Smooth muscle cell (in vitro differentiated cells): ENCODE measurements around the gene MCAM. TPM values are rescaled to one million over a fixed set of nuclear protein-coding genes. Genes with fewer than 3 reads are reported as not detected.
A peak's percentile ranks its signal among the peaks of the same experiment; 100 is the strongest.

Source experiments
- DNase-seq: peaks from one replicate; lab custom pipeline; 2025; ENCODE audit not compliant: unreplicated experiment; lab: John Stamatoyannopoulos, UW
- H2AFZ ChIP-seq: fragments of 200-600 bp; sonication (generic); 2 replicates; pipeline ENCODE4 v1.6.0; 2016; ENCODE audit warnings: antibody characterized with exemption, low read depth, mild to moderate bottlenecking
- H3F3A ChIP-seq: fragments of 200-600 bp; sonication (generic); 2 replicates; pipeline ENCODE4 v1.6.0; 2017; ENCODE audit warnings: antibody characterized with exemption, low read depth
- H3K27ac ChIP-seq: fragments of 200-600 bp; sonication (generic); 2 replicates; pipeline ENCODE4 v1.5.1; 2016; ENCODE audit warnings: low read depth, mild to moderate bottlenecking
- H3K27me3 ChIP-seq: fragments of 200-600 bp; sonication (generic); 2 replicates; pipeline ENCODE4 v1.6.1; 2016; ENCODE audit warnings: low read depth, mild to moderate bottlenecking
- H3K36me3 ChIP-seq: fragments of 200-600 bp; sonication (generic); 2 replicates; pipeline ENCODE4 v1.5.1; 2016; ENCODE audit warnings: low read depth
- H3K4me1 ChIP-seq: fragments of 200-600 bp; sonication (generic); 2 replicates; pipeline ENCODE4 v1.5.1; 2016; ENCODE audit warnings: low read depth
- H3K4me2 ChIP-seq: fragments of 200-600 bp; sonication (generic); 2 replicates; pipeline ENCODE4 v1.6.0; 2016; ENCODE audit warnings: mild to moderate bottlenecking
- H3K4me3 ChIP-seq: fragments of 200-600 bp; sonication (generic); 2 replicates; pipeline ENCODE4 v1.5.1; 2016; ENCODE audit warnings: mild to moderate bottlenecking
- H3K79me2 ChIP-seq: fragments of 200-600 bp; sonication (generic); 2 replicates; pipeline ENCODE4 v1.6.0; 2016; ENCODE audit warnings: low read depth, mild to moderate bottlenecking
- H3K9ac ChIP-seq: fragments of 200-600 bp; sonication (generic); 2 replicates; pipeline ENCODE4 v1.6.0; 2016; ENCODE audit warnings: low read depth
- H3K9me3 ChIP-seq: fragments of 200-600 bp; sonication (generic); replicated peaks from 2 replicates; pipeline ENCODE4 v1.5.1; 2016; ENCODE audit warnings: low read depth
- H4K20me1 ChIP-seq: fragments of 200-600 bp; sonication (generic); 2 replicates; pipeline ENCODE4 v1.6.0; 2016; ENCODE audit warnings: low read depth
- WGBS: methylation state at CpG from one replicate; pipeline ENCODE4 v1.1.7; 2016; ENCODE audit warnings: low lambda C conversion rate; 5-methylcytosine and 5-hydroxymethylcytosine counted together
- polyA plus RNA-seq: library from polyadenylated mRNA; unstranded; fragments of >200 nt; fragmentation: Nextera tagmentation; extraction: Ambion mirVana; gene quantifications from 2 replicates; pipeline ENCODE4 v1.2.1, GENCODE V29; 2016
- total RNA-seq: library from RNA; depleted of rRNA; stranded (reverse); fragments of >200 nt; gene quantifications from 2 replicates; pipeline ENCODE4 v1.2.3, GENCODE V29; 2014
- TF ChIP-seq, protein P1 (sequence below): fragments of 200-600 bp; sonication (generic); IDR thresholded peaks from 2 replicates; pipeline ENCODE4 v1.5.1; 2017; ENCODE audit warnings: borderline replicate concordance, mild to moderate bottlenecking, antibody characterized with exemption; ENCODE audit not compliant: insufficient read depth, poor library complexity, severe bottlenecking

Gene MCAM
- total and polyA plus RNA-seq, 2 experiments from 2014 or later: 30.7 to 138 TPM

DNA sequence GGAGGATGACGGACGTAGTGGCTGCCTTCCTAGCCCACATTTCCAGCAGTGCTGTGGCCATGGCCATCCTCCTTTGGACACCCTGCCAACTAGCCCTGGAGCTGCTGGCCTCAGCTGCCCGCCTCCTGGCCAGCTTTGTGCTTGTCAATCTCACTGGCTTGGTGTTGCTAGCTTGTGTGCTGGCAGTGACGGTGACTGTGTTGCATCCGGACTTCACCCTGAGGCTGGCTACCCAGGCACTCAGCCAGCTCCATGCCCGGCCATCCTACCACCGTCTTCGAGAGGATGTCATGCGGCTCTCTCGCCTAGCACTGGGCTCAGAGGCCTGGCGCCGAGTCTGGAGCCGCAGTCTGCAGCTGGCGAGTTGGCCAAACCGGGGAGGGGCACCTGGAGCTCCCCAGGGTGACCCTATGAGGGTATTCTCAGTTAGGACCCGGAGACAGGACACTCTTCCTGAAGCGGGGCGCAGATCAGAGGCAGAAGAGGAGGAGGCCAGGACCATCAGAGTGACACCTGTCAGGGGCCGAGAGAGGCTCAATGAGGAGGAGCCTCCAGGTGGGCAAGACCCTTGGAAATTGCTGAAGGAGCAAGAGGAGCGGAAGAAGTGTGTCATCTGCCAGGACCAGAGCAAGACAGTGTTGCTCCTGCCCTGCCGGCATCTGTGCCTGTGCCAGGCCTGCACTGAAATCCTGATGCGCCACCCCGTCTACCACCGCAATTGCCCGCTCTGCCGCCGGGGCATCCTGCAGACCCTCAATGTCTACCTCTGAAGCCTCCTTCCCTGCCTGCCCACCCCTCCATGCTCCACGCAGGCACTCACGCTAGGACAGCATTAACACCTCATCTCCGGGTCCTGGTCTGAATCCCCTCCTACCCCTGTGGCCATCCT lies 19.0 kb upstream of the MCAM start:
- H3K79me2 ChIP-seq: peaks cover 14% of the 10 kb centered on the region
- WGBS: 93% methylated on average over 30 of the region's 30 CpGs
- H3K4me3 ChIP-seq: no peak overlapping the region
- peaks cover 9% of the 10 kb centered on the region for H3K27me3 ChIP-seq
- peaks cover 52% of the 10 kb centered on the region for H3K4me1 ChIP-seq
- TF ChIP-seq, protein P1, sequence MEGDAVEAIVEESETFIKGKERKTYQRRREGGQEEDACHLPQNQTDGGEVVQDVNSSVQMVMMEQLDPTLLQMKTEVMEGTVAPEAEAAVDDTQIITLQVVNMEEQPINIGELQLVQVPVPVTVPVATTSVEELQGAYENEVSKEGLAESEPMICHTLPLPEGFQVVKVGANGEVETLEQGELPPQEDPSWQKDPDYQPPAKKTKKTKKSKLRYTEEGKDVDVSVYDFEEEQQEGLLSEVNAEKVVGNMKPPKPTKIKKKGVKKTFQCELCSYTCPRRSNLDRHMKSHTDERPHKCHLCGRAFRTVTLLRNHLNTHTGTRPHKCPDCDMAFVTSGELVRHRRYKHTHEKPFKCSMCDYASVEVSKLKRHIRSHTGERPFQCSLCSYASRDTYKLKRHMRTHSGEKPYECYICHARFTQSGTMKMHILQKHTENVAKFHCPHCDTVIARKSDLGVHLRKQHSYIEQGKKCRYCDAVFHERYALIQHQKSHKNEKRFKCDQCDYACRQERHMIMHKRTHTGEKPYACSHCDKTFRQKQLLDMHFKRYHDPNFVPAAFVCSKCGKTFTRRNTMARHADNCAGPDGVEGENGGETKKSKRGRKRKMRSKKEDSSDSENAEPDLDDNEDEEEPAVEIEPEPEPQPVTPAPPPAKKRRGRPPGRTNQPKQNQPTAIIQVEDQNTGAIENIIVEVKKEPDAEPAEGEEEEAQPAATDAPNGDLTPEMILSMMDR: no peak
- H3K36me3 ChIP-seq: no peaks in the 10 kb centered on the region
- H3F3A ChIP-seq: peaks cover 13% of the 10 kb centered on the region
- DNase-seq: no peak
- H3K27ac ChIP-seq: no peak overlapping the region
- H3K9me3 ChIP-seq: no peaks in the 10 kb centered on the region
- H4K20me1 ChIP-seq: no peaks in the 10 kb centered on the region
- no peak overlapping the region for H3K9ac ChIP-seq
- H3K4me2 ChIP-seq: peak overlapping the region; percentile 83
- no peak overlapping the region for H2AFZ ChIP-seq

DNA sequence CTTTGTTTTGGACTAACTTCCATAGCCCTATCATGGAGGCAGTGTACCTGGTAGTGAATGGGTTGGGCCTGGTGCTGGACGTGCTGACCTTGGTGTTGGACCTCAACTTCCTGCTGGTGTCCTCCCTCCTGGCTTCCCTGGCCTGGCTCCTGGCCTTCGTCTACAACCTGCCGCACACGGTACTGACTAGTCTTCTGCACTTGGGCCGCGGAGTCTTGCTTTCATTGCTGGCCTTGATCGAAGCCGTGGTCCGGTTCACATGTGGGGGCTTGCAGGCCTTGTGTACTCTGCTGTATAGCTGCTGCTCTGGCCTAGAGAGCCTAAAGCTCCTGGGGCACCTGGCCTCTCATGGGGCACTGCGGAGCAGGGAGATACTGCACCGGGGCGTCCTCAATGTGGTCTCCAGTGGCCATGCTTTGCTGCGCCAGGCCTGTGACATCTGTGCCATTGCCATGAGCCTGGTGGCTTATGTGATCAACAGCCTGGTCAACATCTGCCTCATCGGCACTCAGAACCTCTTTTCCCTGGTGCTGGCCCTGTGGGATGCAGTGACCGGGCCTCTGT lies 18.2 kb upstream of the MCAM start:
- Histone ChIP-seq H3K4me2 (peak overlapping the region; percentile 83), H3K27ac (peak overlapping the region; percentile 79), H3K4me1 (peaks cover 45% of the 10 kb centered on the region), H3K4me3 (peak overlapping the region; percentile 88), H3F3A (peaks cover 13% of the 10 kb centered on the region), H2AFZ (no peak overlapping the region), H3K27me3 (peaks cover 1% of the 10 kb centered on the region), H4K20me1 (no peaks in the 10 kb centered on the region), H3K9me3 (no peaks in the 10 kb centered on the region), H3K79me2 (peaks cover 14% of the 10 kb centered on the region), H3K36me3 (no peaks in the 10 kb centered on the region), H3K9ac (peak overlapping the region; percentile 95)
- no peak for DNase-seq
- WGBS: 86% methylated on average over 15 of the region's 15 CpGs
- TF ChIP-seq, protein P1: no peak

DNA sequence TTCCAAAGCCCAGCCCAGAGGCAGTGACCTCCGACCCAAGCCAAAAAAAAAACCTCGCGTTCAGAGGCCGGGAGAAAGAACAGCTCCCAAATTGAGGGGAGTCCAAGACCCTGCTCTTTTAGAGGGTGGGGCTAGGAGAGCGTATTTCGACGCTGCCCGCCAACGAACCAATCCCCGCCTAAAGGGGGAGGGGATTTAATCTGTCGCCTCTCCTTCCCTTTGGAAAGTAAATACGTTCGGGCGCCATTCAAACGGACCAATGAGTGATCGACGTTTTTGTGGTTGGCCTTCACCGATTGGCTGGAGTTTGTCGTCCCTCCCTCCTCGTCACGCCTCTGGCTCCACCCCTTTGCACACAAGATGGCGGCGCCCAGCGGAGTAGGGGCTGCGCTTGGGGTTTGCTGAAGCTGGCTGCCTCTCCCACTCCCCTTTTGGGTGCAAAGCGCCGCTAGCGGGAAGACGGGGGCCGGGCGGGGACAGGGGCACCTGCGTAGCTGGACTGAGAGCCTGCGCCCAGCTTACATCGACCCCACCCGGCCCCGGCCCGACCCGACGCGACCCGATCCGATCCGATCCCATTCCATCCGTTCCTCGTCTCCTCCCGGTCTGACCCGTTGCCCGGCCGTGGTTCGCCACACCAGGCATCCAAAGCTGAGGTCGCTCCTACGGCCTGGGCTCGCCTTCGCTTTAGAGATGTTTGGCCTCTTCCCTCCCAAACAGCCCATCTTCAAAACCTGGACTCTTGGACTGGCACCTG lies 17.4 kb upstream of the MCAM start, which contains the start of gene RNF26:
RNF26 (plus strand) TSS at position 354 of the 757 bp plus-strand sequence. CDS start 596 bp downstream, outside the sequence.
- TF ChIP-seq, protein P1: no peak
- WGBS: 1% methylated on average over 29 of the region's 54 CpGs
- peaks cover 12% of the 10 kb centered on the region for H3F3A ChIP-seq
- peak within 1 kb of the TSS; percentile 95 for H3K9ac ChIP-seq
- H3K27ac ChIP-seq: peak within 1 kb of the TSS; percentile 79
- peak; percentile 64 for DNase-seq
- H3K4me1 ChIP-seq: peaks cover 41% of the 10 kb centered on the region
- no peaks in the 10 kb centered on the region for H3K27me3 ChIP-seq
- peaks cover 14% of the 10 kb centered on the region for H3K79me2 ChIP-seq
- H3K9me3 ChIP-seq: no peaks in the 10 kb centered on the region
- peak within 1 kb of the TSS; percentile 86 for H2AFZ ChIP-seq
- H3K36me3 ChIP-seq: no peaks in the 10 kb centered on the region
- no peaks in the 10 kb centered on the region for H4K20me1 ChIP-seq
- H3K4me2 ChIP-seq: peak within 1 kb of the TSS; percentile 84
- peak within 1 kb of the TSS; percentile 88 for H3K4me3 ChIP-seq
